Gastrocnemius medialis (tissue), 4 donors: Measurements from ENCODE around the gene PRPF19. TPM values are rescaled to one million over a fixed set of nuclear protein-coding genes. Genes with fewer than 3 reads are reported as not detected.

Source experiments
- ATAC-seq, 2 donors: fragments of 150-250 bp; one replicate each; pipeline ENCODE4 v1.9.1; 2016
- DNase-seq, 2 donors: peaks; one replicate each; pipeline ENCODE4 v3.0.0-alpha.2; 2019
- H3K27ac ChIP-seq, 4 donors: fragments of 200-600 bp; sonication (generic); 1 replicate in 1 of 4; 2 replicates in 3 of 4; pipeline ENCODE4 v1.5.1; 2016 to 2018; ENCODE audit warnings: mild to moderate bottlenecking in 2 of 4, moderate library complexity in 1 of 4
- H3K27me3 ChIP-seq, 3 donors: fragments of 200-600 bp; sonication (generic) in 2 of 3; 1 replicate in 1 of 3; 2 replicates in 2 of 3; pipeline versions ENCODE4 v1.5.1 to v1.6.0; 2016 to 2019; ENCODE audit warnings: mild to moderate bottlenecking in 1 of 3, moderate library complexity in 1 of 3
- H3K36me3 ChIP-seq, 2 donors: fragments of 200-600 bp; sonication (generic) in 1 of 2; one replicate each; pipeline ENCODE4 v1.5.1; 2017 to 2018
- H3K4me1 ChIP-seq, 2 donors: fragments of 200-600 bp; sonication (generic) in 1 of 2; one replicate each; pipeline ENCODE4 v1.5.1; 2016 to 2017; ENCODE audit warnings: mild to moderate bottlenecking in 2 of 2
- H3K4me3 ChIP-seq, 4 donors: fragments of 200-600 bp; sonication (generic) in 3 of 4; 1 replicate in 1 of 4; 2 replicates in 3 of 4; pipeline ENCODE4 v1.5.1; 2016 to 2019; ENCODE audit warnings: mild to moderate bottlenecking in 2 of 4
- H3K9me3 ChIP-seq, 3 donors: fragments of 200-600 bp; sonication (generic) in 2 of 3; 1 replicate in 1 of 3; 2 replicates in 2 of 3; pipeline ENCODE4 v1.5.1; 2016 to 2019
- CTCF ChIP-seq, 5 experiments: fragments of 450-650 bp in 3 of 5; fragments of 200-600 bp in 2 of 5; sonication (generic) in 2 of 5; IDR thresholded peaks in 4 of 5; conservative IDR thresholded peaks in 1 of 5; 1 replicate in 4 of 5; 2 replicates in 1 of 5; pipeline ENCODE4 v1.5.1; 2016 to 2019; ENCODE audit warnings: antibody characterized with exemption in 5 of 5, mild to moderate bottlenecking in 3 of 5, moderate library complexity in 3 of 5
- POLR2A ChIP-seq, 2 donors: fragments of 450-650 bp; IDR thresholded peaks; one replicate each; pipeline ENCODE4 v1.6.1; 2017; ENCODE audit warnings: antibody characterized with exemption in 2 of 2, mild to moderate bottlenecking in 2 of 2, moderate library complexity in 2 of 2
- in situ Hi-C, 4 donors: fragments of 200-750 bp; cut with MboI; loops; one replicate each; pipeline versions ENCODE4 v1.15.0 to v1.8.0; 2017; ENCODE audit warnings: low sequenced_read_pairs in 4 of 4
- intact Hi-C: fragments of 100-400 bp; cut with DNase I; formaldehyde crosslinking; loops from one replicate; pipeline ENCODE4 v1.15.1; 2023; ENCODE audit warnings: low total_unique reads
- total RNA-seq, 4 donors: library from RNA; depleted of rRNA; stranded (reverse); fragments of >200 nt; gene quantifications; one replicate each; pipeline versions ENCODE4 v1.1.0 to v1.2.3, GENCODE V29; 2016

Gene PRPF19
- total RNA-seq, 4 donors from 2014 or later, result 55.5 to 75.6 (median 71.9) TPM

- DNase-seq, result no peak
- Histone ChIP-seq H3K4me1 (peaks cover 0 to 3% of the 10 kb centered on the region in 2 donors), H3K27ac (no peak overlapping the region), H3K4me3 (no peak overlapping the region), H3K36me3 (no peaks in the 10 kb centered on the region), H3K27me3 (no peaks in the 10 kb centered on the region), H3K9me3 (no peaks in the 10 kb centered on the region)
- intact Hi-C loops (no loop called here), in situ Hi-C loops (no loop called here)
- ATAC-seq, result no peak
- TF ChIP-seq CTCF (IDR thresholded peaks at IDR 0.05 in 4 of 5, conservative IDR thresholded peaks at IDR 0.05 in 1 of 5) (no peak), POLR2A (IDR thresholded peaks at IDR 0.05) (no peak)
These were observed 27.2 kb upstream of the PRPF19 start for GRCh38 chr11:60933416-60934123.

- in situ Hi-C loops, result no loop called here
- no peak for TF ChIP-seq CTCF (IDR thresholded peaks at IDR 0.05 in 4 of 5, conservative IDR thresholded peaks at IDR 0.05 in 1 of 5)
- no peak for TF ChIP-seq POLR2A (IDR thresholded peaks at IDR 0.05)
- intact Hi-C loops, result no loop called here
- DNase-seq (no peak), ATAC-seq (no peak)
- Histone ChIP-seq H3K4me1 (peaks cover 0 to 3% of the 10 kb centered on the region in 2 donors), H3K4me3 (no peak overlapping the region), H3K9me3 (no peaks in the 10 kb centered on the region), H3K36me3 (no peaks in the 10 kb centered on the region), H3K27ac (no peak overlapping the region), H3K27me3 (peaks cover 0 to under 1% (median 0%) of the 10 kb centered on the region in 3 donors)
These were observed 26.4 kb upstream of the PRPF19 start for GRCh38 chr11:60932605-60933356.

GRCh38 chr11:60931917-60932316 is 25.5 kb upstream of the PRPF19 start:
- intact Hi-C loops (no loop called here), in situ Hi-C loops (no loop called here)
- Histone ChIP-seq H3K4me3 (no peak overlapping the region), H3K27ac (no peak overlapping the region), H3K9me3 (no peaks in the 10 kb centered on the region), H3K36me3 (no peaks in the 10 kb centered on the region), H3K27me3 (peaks cover 0 to 6% (median 3%) of the 10 kb centered on the region in 3 donors), H3K4me1 (no peaks in the 10 kb centered on the region)
- ATAC-seq (no peak), DNase-seq (no peak)
- TF ChIP-seq CTCF (IDR thresholded peaks at IDR 0.05 in 4 of 5, conservative IDR thresholded peaks at IDR 0.05 in 1 of 5) (no peak), POLR2A (IDR thresholded peaks at IDR 0.05) (no peak)

GRCh38 chr11:60930394-60930793 is 24.0 kb upstream of the PRPF19 start:
- no peaks in the 10 kb centered on the region for H3K36me3 ChIP-seq
- ATAC-seq, result no peak
- intact Hi-C loops (no loop called here), in situ Hi-C loops (no loop called here)
- TF ChIP-seq CTCF (IDR thresholded peaks at IDR 0.05 in 4 of 5, conservative IDR thresholded peaks at IDR 0.05 in 1 of 5) (no peak), POLR2A (IDR thresholded peaks at IDR 0.05) (no peak)
- no peaks in the 10 kb centered on the region for H3K9me3 ChIP-seq
- no peak overlapping the region for H3K4me3 ChIP-seq
- no peak for DNase-seq
- peaks cover 10 to 19% (median 12%) of the 10 kb centered on the region in 3 donors for H3K27me3 ChIP-seq
- no peak overlapping the region for H3K27ac ChIP-seq
- H3K4me1 ChIP-seq, result peaks cover 0 to 1% of the 10 kb centered on the region in 2 donors
